Measurements from ENCODE around the gene DYSF.

Gene DYSF

DNA sequence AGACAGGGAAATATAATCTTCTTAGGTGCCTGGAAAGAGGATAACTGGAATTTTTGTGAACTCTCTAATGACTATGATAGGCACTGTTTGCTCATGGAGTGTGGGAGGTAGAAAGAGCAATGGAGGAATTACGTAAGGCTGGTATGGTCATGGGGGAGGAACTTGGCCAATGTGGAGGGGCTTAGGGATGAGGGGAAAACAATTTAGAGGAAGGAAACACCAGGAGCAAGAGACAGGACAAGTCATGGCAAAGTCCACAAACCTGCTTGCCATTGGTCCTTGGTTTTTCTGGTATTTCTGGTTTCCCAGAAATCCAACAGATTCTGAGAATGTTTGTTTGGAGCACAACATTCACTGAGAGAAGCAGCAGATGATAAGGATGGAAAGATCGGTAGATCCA lies 274.2 kb downstream of the DYSF start:
- no peak for DNase-seq (ENCODE audit: low read depth in 2 of 2)

DNA sequence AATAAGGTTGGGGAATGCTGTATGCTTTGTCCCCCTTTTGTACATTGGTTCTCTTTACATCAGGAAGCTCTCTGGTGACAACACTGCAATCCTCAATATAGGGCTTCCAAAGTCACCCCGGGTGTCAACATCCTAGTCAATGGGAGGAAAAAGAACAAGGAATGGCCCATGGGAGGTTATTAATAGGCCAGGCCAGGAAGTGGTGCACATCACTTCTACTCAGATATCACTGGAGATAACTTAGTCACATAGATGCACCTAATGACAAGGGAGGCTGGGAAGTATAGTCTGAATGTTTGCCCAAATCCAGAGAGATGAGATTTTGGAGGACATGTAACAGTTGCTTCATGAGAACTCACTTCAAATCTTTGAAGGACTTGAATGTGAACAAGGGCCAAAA lies 274.7 kb downstream of the DYSF start:
- no peak for DNase-seq (ENCODE audit: low read depth in 2 of 2)

DNA sequence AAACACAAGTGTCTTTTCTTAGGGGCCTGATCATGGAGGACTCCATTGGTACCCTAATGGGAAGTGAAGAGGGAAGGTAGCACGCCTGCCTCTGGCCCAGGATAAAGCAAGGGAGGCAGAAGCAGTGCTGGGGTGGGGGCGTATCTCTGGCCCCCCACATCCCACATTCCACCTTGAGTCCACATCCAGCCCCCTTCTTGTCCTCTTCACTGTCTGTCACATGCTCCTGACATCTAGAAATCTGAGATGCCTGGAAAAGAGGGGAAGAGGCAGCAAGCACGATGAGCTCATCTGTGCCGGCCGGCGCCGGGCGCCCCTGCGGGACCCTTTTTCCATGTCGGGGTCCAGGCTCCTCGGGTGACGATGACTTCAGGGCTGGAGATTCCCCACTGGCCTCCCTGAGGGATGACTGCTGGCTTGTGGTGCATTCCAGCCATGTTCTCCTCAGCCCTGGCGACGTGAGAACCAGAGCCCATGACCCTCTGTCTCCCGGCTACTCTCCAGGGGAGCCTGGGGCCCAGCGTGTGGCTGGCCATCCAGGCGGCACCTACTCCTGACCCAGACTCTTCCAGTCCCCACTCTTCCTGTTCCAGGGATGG lies 277.5 kb downstream of the DYSF start:
- DNase-seq (ENCODE audit: low read depth in 2 of 2): no peak

DNA sequence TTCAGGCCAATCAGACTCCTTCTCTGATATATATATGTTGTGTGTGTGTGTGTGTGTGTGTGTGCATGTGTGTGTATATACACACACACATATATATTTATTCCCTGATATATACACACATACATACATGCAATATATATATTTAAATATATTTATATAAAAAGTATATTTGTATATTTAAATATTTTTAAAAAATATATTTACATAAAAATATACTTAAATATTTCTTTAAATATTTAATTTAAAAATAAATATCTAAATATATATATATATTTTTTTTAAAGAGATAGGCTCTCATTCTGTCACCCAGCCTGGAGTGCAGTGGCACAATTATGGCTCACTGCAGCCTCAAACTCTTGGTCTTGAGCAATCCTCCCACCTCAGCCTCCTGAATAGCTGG lies 281.3 kb downstream of the DYSF start:
- no peak for DNase-seq (ENCODE audit: low read depth in 2 of 2)

DNA sequence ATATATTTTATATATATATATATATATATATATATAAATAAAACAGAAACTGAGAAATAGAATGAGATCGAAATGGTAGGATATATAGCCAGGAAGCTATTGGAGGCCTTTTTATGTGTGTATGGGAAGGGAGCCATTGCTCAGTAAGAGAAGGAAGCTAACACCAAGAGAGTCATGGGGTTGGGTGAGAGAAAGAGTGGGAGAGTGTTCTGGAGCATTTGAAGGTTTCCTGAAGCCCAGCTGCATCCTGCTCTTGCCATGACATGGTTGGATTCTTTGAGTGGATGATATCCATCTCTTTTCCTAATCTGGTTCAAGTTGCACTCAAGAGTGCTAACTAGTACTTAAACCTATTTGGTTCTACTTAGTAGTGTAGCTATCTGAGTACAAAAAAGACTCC lies 282.3 kb downstream of the DYSF start:
- no peak for DNase-seq (ENCODE audit: low read depth in 2 of 2)

Measured in stimulated activated CD8-positive, alpha-beta memory T cell treated with anti-CD3 and anti-CD28 coated beads, Interleukin-15, amount 100 ng/mL, for 48 hours (primary cell).